ENCODE results near the gene ADH5.

GRCh38 chr4:99079625-99080295 is 8.8 kb downstream of the ADH5 start:
- TF ChIP-seq FOSL1 (IDR thresholded peaks at IDR 0.05; ENCODE audit: low read depth) (no peak), CTCF (IDR thresholded peaks at IDR 0.05 in 2 of 3, conservative IDR thresholded peaks at IDR 0.05 in 1 of 3; ENCODE audit: borderline replicate concordance in 1 of 3, insufficient read depth in 1 of 3, low read depth in 2 of 3, low read length in 2 of 3) (no peak), CEBPB (IDR thresholded peaks at IDR 0.05; ENCODE audit: low read depth) (no peak), ATF3 (IDR thresholded peaks at IDR 0.05) (no peak), EZH2phosphoT487 (IDR thresholded peaks at IDR 0.05; ENCODE audit: borderline replicate concordance) (no peak), POLR2AphosphoS5 (IDR thresholded peaks at IDR 0.05; ENCODE audit: low read depth, low read length) (no peak), REST (IDR thresholded peaks at IDR 0.05; ENCODE audit: low read depth) (no peak)

All from HCT116 (cell line).